ENCODE data around the gene SLC4A1AP.

- TF ChIP-seq CTCF (conservative IDR thresholded peaks at IDR 0.05; ENCODE audit: low read depth, low read length) (no peak), EZH2 (IDR thresholded peaks at IDR 0.05; ENCODE audit: low read length, unreplicated experiment) (no peak)
Observed at GRCh38 chr2:27727257-27727656, 63.6 kb downstream of the SLC4A1AP start.
